ENCODE measurements around the gene CA10. TPM values are rescaled to one million over a fixed set of nuclear protein-coding genes. Genes with fewer than 3 reads are reported as not detected.

Gene CA10
- total RNA-seq, 2 donors from 2014 or later: 0.22 to 0.37 TPM

DNA sequence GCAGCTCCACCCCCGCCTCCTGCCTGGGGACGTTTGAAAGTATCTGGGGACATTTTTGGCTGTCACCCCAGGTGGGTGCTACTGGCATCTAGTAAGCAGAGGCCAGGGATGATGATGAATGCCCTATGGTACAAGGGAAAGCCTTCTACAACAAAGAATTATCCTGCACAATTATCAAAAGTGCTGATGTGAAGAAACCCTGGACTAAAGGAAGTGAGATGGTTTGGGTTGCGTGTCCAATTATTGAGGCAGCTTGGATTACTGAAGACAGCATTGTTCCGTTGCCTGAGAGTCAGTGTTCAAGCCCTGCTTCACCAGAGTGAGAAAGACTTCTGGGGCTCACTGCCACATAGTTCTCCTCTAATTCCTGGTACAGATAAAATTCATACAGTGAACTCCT is 343.4 kb downstream of the CA10 start:
- Mint-ChIP-seq H3K9me3 (peaks cover 7% of the 10 kb centered on the region), H3K36me3 (ENCODE audit: low read depth) (no peaks in the 10 kb centered on the region), H3K4me1 (peaks cover 7% of the 10 kb centered on the region), H3K27me3 (ENCODE audit: insufficient read depth) (peaks cover 3% of the 10 kb centered on the region), H3K4me3 (no peak overlapping the region), H3K27ac (no peak overlapping the region)
- TF ChIP-seq, protein P1, sequence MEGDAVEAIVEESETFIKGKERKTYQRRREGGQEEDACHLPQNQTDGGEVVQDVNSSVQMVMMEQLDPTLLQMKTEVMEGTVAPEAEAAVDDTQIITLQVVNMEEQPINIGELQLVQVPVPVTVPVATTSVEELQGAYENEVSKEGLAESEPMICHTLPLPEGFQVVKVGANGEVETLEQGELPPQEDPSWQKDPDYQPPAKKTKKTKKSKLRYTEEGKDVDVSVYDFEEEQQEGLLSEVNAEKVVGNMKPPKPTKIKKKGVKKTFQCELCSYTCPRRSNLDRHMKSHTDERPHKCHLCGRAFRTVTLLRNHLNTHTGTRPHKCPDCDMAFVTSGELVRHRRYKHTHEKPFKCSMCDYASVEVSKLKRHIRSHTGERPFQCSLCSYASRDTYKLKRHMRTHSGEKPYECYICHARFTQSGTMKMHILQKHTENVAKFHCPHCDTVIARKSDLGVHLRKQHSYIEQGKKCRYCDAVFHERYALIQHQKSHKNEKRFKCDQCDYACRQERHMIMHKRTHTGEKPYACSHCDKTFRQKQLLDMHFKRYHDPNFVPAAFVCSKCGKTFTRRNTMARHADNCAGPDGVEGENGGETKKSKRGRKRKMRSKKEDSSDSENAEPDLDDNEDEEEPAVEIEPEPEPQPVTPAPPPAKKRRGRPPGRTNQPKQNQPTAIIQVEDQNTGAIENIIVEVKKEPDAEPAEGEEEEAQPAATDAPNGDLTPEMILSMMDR (conservative IDR thresholded peaks at IDR 0.05): no peak
- H3K9me3 ChIP-seq (ENCODE audit: control insufficient read depth, low read length): no peaks in the 10 kb centered on the region
- no peaks in the 10 kb centered on the region for H3K36me3 ChIP-seq (ENCODE audit: control insufficient read depth, insufficient read depth, low read length)
- no peaks in the 10 kb centered on the region for H3K27me3 ChIP-seq (ENCODE audit: control insufficient read depth, insufficient read depth, low read length, poor library complexity, severe bottlenecking)
- WGBS, 2 experiments (ENCODE audit: insufficient coverage in 1 of 2, insufficient read length in 1 of 2): 61 to 100% methylated on average over 2 to 4 of the region's 4 CpGs
- no peaks in the 10 kb centered on the region for H3K4me1 ChIP-seq (ENCODE audit: control insufficient read depth, insufficient read depth, low read length)
- H3K9ac ChIP-seq (ENCODE audit: extremely low read depth, low read length, poor library complexity, severe bottlenecking): no peak overlapping the region
- H3K4me3 ChIP-seq (ENCODE audit: low read length): no peak overlapping the region
- DNase-seq: no peak
- H3K27ac ChIP-seq (ENCODE audit: low read depth, low read length): no peak overlapping the region

- Histone ChIP-seq H3K27ac (ENCODE audit: low read depth, low read length) (no peak overlapping the region), H3K9ac (ENCODE audit: extremely low read depth, low read length, poor library complexity, severe bottlenecking) (no peak overlapping the region), H3K9me3 (ENCODE audit: control insufficient read depth, low read length) (no peaks in the 10 kb centered on the region), H3K4me3 (ENCODE audit: low read length) (no peak overlapping the region), H3K4me1 (ENCODE audit: control insufficient read depth, insufficient read depth, low read length) (no peaks in the 10 kb centered on the region), H3K36me3 (ENCODE audit: control insufficient read depth, insufficient read depth, low read length) (no peaks in the 10 kb centered on the region), H3K27me3 (ENCODE audit: control insufficient read depth, insufficient read depth, low read length, poor library complexity, severe bottlenecking) (no peaks in the 10 kb centered on the region)
- no peak for DNase-seq
- no peak overlapping the region for H3K4me3 Mint-ChIP-seq
- no peaks in the 10 kb centered on the region for H3K36me3 Mint-ChIP-seq (ENCODE audit: low read depth)
- H3K9me3 Mint-ChIP-seq: peaks cover 7% of the 10 kb centered on the region
- peaks cover 4% of the 10 kb centered on the region for H3K4me1 Mint-ChIP-seq
- H3K27ac Mint-ChIP-seq: no peak overlapping the region
- TF ChIP-seq, protein P1 (conservative IDR thresholded peaks at IDR 0.05): no peak
- peaks cover 5% of the 10 kb centered on the region for H3K27me3 Mint-ChIP-seq (ENCODE audit: insufficient read depth)
Measured at GRCh38 chr17:51814521-51814920, 344.0 kb downstream of the CA10 start.

DNA sequence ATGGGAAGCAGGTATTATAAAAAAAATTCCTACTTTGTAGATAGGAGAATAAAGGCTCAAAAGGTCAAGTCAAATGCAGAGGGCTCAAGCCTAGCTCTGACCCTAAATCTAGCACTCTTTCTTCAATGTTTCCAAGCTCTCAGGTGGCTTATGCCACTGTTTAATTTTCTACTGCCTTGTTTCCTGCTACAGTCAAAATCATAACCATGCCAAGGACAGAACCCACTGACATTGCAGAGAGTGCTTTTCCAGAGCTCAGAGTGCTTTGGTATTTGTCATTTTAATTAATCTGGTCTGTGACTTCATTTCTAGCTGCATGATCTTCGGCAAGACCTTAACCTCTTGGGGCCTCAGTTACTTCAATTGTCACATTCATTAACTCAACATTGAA is 344.7 kb downstream of the CA10 start:
- Mint-ChIP-seq H3K36me3 (ENCODE audit: low read depth) (no peaks in the 10 kb centered on the region), H3K9me3 (peaks cover 7% of the 10 kb centered on the region), H3K27ac (no peak overlapping the region), H3K4me1 (peaks cover 4% of the 10 kb centered on the region), H3K27me3 (ENCODE audit: insufficient read depth) (peaks cover 7% of the 10 kb centered on the region), H3K4me3 (no peak overlapping the region)
- TF ChIP-seq, protein P1 (conservative IDR thresholded peaks at IDR 0.05): no peak
- no peak overlapping the region for H3K4me3 ChIP-seq (ENCODE audit: low read length)
- H3K4me1 ChIP-seq (ENCODE audit: control insufficient read depth, insufficient read depth, low read length): no peaks in the 10 kb centered on the region
- no peaks in the 10 kb centered on the region for H3K9me3 ChIP-seq (ENCODE audit: control insufficient read depth, low read length)
- H3K27me3 ChIP-seq (ENCODE audit: control insufficient read depth, insufficient read depth, low read length, poor library complexity, severe bottlenecking): no peaks in the 10 kb centered on the region
- no peak for DNase-seq
- H3K27ac ChIP-seq (ENCODE audit: low read depth, low read length): no peak overlapping the region
- 67% methylated on average over 1 of the region's 1 CpG; no CpG with 5 or more reads in 1 of the 2 experiments for WGBS, 2 experiments (ENCODE audit: insufficient coverage in 1 of 2, insufficient read length in 1 of 2)
- H3K36me3 ChIP-seq (ENCODE audit: control insufficient read depth, insufficient read depth, low read length): no peaks in the 10 kb centered on the region
- no peak overlapping the region for H3K9ac ChIP-seq (ENCODE audit: extremely low read depth, low read length, poor library complexity, severe bottlenecking)
